Germinal center (tissue), 1 donor: ENCODE measurements around the gene SEMA3D.
"Not testable (repeated sequence)": the region's sequence is repeated elsewhere in the genome, so short reads cannot be mapped to it uniquely, and the experiment has no call there.

Source experiments
- DNase-seq: peaks from one replicate; pipeline ENCODE4 v3.0.0; 2012; ENCODE audit warnings: mixed read lengths, low spot score

Gene SEMA3D

DNA sequence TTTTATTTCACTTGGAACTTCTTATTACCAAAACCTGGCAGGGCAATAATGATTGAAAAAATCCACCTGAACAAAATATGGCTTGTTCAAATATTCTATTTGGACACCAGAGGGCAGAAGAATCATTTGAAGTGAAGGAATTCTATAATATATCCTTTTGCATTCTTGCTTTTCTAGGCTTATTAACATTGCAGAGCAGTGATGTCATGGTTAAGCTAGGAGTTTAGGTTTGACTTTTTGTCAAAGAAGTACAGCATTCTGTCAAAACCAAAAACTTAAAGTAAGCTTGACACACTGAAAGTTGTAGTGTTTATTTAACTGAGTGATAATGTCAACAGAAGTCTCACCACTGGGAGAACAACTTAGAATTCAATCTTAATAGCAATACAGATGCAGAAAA, 156.0 kb downstream of the SEMA3D start:
- no peak for DNase-seq

DNA sequence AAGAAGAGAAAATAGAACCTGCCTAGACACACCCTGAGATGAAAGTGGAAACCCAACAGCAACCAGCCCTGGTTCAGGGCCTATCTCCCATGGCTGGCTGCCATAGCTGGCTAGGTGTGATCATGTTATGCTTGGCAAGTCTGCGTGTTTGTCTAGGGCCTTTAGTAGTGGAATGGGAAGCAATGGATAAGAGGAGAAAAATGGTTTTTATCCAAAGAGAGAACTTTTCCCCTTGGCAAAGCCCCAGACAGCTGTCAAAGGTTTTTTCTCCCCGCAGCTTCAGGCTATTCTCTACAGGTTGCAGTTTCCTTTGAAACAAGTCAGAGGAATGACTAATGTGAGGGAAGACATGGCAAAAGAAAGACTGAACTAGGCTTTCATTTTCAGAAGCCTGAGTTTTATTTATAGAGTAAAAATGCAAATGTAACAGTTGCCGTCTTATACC, 161.5 kb downstream of the SEMA3D start:
- no peak for DNase-seq

GRCh38 chr7:85023916-85024315, 162.9 kb downstream of the SEMA3D start:
- DNase-seq = no peak

- DNase-seq = no peak
These were observed 163.7 kb downstream of the SEMA3D start for GRCh38 chr7:85023066-85023712.

- no peak for DNase-seq
These were observed 164.7 kb downstream of the SEMA3D start for GRCh38 chr7:85022064-85022697.

DNA sequence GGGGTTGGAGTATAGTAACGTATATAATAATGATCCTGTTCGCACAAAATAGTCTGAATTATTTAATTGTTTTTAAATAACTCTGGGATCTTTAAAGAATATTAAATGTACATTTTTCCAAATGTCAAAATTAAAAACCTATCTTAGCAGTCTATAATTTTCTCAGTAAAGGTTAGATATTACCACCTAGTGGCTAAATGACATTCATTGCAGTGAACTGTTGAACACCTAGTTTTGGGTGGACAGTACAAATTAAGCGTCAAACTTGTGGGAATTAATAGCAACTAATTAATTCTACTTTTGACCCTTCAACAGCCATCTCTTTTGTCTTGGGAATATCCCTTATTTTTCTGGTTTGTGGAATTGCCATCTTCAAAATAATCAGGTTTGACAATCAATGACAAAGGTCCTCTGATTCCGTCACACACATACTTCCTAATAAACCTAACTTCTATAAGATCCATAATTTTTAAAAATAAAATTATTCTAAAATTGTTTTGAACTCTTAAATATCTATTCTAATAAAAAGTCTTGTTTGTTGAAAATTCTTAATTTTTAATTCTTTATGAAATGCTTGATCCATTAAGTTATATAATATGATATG, 165.7 kb downstream of the SEMA3D start:
- no peak for DNase-seq

- no peak for DNase-seq
These were observed 167.1 kb downstream of the SEMA3D start for GRCh38 chr7:85019778-85020177.

- no peak for DNase-seq
These were observed 167.7 kb downstream of the SEMA3D start for GRCh38 chr7:85019176-85019575.

GRCh38 chr7:85018498-85018897, 168.4 kb downstream of the SEMA3D start:
- no peak for DNase-seq

DNA sequence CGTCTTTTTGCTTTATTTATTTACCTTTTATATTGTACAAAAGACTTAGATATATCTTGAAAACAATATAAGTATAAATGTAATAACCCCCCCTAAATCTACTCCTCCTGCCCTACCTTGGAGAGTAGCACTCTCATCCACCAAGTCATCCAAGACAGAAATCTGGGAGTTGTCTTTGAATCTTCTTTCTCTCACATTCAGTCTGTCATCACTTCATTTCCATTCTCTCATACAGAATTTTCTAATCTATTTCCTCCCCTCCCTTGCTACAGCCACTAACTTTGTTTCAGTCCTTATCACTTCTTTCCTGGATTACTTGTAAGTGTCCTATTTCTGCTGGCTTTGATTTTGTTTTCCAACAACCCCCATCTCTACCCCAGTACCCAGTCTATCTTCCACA, 170.6 kb downstream of the SEMA3D start:
- no peak for DNase-seq

GRCh38 chr7:85014936-85015660, 171.8 kb downstream of the SEMA3D start:
- no peak for DNase-seq

DNA sequence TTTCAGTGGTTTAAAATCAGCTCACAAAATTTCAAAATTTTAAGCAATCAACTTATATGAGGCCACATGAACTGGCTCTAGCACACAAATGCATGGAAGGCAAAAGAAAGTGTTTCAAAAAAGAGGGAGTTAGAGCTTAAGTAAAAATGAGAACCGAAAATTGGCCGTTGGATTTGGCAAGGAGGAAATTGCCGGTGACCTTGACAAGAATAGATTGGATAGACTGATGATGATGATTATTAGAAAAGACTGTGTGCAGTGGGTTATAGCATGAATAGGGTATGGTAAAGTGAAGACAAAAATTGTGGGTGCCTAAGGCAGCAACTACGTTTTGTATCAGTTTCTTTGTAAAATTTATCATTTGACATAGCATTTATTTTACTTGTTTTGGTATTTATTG, 175.7 kb downstream of the SEMA3D start:
- DNase-seq = no peak

DNA sequence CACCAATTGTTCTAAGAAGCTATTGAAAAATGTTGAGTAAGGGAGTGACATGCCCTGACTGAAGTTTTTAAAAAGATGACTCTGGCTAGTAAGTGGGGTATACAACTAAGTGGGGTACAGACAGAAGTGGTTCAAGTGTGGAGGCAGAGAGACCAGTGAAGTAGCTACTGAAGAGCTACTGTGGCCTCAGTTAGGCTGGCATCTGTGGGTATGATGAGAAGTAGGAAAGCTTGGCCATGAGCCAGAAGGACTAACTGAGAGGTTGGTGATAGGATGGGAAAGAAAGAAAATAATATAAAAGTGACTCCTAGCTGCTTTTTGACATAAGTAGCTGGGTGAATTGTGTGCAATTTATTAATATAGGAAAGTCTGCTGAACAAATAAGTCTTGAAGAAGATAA, 176.6 kb downstream of the SEMA3D start:
- DNase-seq = no peak

GRCh38 chr7:85006754-85007153, 180.1 kb downstream of the SEMA3D start:
- no peak for DNase-seq

GRCh38 chr7:85004402-85004801, 182.5 kb downstream of the SEMA3D start:
- no peak for DNase-seq

DNA sequence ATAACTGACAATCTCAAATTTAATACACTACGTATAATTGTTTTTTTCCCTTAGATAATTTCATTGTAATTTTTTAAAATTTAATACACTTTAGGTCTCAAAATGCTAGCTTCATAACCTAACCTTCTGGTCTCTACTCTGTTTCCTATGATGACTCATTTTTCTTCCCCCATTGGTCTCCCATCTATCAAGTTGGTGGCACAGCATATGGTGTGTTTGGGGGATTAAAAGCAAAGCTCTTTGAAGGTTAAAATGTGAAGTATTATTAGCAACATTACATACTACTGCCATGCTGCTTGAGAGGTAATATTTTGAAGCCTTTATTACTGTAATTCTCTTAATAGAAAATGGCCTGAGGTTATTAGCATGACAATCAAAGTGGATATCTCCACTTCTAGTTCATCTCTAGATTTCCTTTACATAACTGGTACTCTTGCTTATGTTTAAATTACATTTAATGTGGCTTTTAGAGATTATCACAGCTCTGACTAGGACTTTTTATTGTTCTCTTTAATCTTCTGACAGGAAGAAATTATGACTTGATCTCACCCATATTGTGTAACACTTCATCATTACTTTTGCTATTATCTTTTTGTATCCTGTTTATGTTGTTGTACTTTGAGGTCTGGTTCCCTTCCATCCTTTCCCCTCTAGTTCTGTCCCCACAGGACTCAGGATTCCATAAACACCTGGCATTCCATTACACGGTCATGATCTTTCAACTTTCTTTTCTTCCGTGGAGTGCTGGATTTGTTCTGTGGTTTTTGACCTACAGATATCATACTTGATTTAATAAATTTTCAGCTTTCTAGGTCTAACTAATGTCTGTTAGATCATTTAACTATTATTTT, 185.1 kb downstream of the SEMA3D start:
- no peak for DNase-seq

DNA sequence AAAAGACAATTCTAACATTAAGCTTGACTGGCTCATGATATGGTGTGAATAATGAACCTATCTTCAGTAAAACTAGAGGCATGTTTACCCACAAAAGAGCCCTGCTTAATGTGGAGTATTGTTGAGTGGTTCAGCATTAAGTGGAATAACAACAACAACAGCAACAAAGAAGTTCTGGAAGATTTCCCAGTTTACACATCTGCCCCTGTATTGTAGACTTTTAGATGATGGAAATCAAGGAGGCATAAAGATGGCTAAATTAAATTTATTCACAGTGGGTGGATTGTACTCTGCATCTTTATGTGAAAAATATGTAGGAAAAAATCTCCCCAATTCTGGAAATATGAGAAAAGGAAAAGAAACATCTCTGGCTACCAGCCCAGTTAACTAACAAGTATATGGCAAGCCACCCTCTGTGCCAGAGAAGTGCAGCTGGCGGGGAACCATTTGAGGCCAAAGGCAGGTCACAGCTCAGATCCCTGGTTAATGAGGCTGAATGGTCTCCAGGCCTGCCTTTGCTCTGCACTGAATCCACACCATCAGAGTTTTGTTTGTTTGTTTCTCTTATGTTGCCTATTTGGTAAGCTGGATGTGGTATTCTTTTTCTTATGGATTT, 186.0 kb downstream of the SEMA3D start:
- no peak for DNase-seq

DNA sequence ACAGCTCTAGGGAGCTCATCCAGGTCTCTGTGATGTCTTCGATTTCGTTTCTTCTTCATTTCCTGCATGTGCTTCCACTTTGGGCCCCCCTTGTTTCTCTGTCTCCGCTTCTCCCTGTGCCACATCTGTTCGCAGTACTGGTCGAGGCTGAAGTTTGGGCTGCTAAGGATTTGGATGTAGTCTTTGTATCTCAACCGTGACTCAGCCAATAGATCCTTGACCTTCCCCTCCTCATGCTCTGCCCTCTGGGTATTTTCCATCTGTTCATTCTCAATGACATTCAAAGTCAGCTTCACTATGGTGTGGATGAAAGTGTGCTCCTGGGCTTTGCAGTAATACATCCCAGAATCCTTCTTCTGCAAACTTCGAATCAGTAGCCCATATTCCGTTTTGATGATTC, 187.4 kb downstream of the SEMA3D start:
- DNase-seq = no peak

DNA sequence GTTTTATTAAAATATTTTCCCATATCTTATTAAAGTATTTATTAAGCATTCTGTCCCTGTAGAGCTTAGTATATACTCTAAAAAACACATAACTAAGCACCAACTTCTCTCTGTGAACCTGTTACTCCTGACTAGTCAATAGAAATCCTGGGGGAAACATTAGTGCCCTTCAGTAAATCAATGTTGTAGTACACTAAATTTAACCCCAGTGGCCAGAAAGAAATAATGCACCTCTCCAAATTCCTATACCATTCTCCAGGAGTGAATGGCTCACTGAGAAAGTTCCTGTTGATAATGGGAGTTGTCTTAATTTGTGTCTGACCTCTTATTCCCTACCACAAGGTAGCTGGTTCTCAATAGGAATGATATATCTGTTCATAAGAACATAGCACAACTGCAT, 188.2 kb downstream of the SEMA3D start:
- DNase-seq = no peak

DNA sequence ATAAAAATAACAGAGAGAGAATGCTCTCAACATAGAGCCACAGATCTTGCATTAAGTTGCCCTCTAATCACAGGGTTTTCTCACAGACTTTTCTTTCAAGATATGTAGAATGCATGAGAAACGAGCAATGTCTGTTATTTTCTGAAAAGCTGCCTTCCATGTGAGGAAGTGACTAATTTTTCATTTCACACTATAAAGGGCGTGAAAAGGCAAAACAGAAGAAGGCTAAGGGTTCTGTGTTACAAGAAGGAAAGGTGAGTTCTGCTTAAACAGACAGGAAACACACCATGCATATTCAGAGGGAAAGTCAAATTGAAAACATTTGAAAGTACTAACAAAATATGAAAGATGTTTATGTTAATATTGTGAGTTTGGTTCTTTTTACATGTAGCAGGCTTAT, 189.2 kb downstream of the SEMA3D start:
- DNase-seq = no peak

DNA sequence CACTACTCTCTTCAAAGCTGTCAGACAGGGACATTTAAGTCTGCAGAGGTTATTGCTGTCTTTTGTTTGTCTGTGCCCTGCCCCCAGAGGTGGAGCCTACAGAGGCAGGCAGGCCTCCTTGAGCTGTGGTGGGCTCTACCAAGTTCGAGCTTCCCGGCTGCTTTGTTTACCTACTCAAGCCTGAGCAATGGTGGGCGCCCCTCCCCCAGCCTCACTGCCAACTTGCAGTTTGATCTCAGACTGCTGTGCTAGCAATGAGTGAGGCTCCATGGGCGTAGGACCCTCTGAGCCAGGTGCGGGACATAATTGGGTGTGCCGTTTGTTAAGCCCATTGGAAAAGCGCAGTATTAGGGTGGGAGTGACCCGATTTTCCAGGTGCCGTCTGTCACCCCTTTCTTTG, 193.9 kb downstream of the SEMA3D start:
- not testable (repeated sequence) for DNase-seq
